Endometrial microvascular endothelial cells (primary cell): ENCODE data around the gene SH3RF1. TPM values are rescaled to one million over a fixed set of nuclear protein-coding genes. Genes with fewer than 3 reads are reported as not detected.
"Not testable (repeated sequence)": the region's sequence is repeated elsewhere in the genome, so short reads cannot be mapped to it uniquely, and the experiment has no call there.

ENCODE experiments used
- in situ Hi-C: cut with HindIII; loops from 2 replicates; pipeline ENCODE4 v1.10.0; 2017; ENCODE audit warnings: low sequenced_read_pairs, low pct_unique_long_range_greater_than_20kb; ENCODE audit errors: inconsistent ontology term
- total RNA-seq: library from RNA; depleted of rRNA; stranded (reverse); fragments of >200 nt; gene quantifications from one replicate; pipeline ENCODE4 v1.2.3, GENCODE V29; 2015; ENCODE audit errors: inconsistent ontology term

SH3RF1 gene
- total RNA-seq, 1 donor from 2014 or later, result 34.4 TPM

- in situ Hi-C loops, result no loop called here
Observed at GRCh38 chr4:169208090-169208455, 62.7 kb downstream of the SH3RF1 start.

- in situ Hi-C loops, result no loop called here
Observed at GRCh38 chr4:169207436-169208089, 63.2 kb downstream of the SH3RF1 start.

- in situ Hi-C loops, result no loop called here
Observed at GRCh38 chr4:169205744-169206080, 65.0 kb downstream of the SH3RF1 start.

DNA sequence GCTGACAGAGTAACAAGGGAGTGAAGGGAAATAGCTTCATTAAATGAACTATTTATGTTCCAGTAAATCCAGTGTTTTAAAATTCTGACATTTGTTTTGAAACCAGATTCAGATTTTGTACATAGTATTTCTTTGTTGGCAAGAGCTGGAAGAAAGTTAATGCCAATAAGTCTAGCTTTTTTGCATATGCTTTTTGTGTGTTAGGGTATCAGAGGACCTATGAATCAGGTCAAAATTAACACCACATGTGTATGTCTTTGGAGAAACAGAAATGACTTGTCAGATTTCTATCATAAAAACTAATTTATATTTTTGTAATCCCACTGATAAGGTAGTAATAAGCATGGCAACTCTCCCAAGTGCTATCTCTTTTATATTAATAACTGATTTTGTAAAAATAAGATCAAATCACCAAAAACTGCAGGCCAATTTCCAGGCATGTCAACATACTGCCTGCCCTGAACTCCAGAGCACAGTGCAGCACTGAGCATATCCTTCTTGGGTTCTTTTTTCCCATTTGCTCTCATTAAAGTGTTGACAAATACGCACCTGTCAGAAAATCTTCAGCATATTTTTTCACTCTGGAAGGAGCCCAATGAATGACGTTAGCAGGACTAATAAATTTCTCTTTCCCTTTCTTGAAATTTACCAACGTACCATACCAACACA lies 65.5 kb downstream of the SH3RF1 start:
- in situ Hi-C loops, result no loop called here

DNA sequence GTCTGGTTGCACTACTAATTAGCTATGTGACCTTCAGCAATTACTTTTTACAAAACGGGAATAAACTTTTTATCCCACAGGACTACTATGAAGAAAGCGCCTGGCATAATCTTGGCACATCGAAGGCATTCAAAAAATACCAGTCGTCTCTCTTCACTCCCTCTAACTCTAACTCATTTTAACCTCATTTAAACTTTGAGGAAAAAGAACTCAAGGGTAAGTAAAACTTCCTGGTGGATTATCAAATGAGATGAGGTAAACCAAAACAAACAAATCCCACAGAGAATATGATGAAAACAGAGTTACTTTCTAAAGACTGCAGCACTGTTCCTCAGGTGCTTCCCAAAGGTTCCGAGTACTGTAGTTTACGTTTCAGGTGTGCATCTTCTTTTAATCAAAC lies 66.9 kb downstream of the SH3RF1 start:
- in situ Hi-C loops, result no loop called here

DNA sequence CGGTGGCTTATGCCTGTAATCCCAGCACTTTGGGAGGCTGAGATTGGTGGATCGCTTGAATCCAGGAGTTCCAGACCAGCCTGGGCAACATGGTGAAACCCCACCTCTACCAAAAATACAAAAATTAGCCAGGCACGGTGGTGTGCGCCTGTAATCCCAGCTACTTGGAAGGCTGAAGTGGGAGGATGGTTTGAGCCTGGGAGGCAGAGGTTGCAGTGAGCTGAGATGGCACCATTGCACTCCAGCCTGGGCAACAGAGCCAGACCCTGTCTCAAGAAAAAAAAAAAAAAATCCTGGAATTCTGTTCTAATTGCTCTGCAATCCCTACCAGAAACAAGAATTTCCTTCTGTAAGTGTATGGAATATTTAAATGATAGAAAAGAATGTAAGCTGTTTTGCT lies 67.5 kb downstream of the SH3RF1 start:
- in situ Hi-C loops, result not testable (repeated sequence)

- in situ Hi-C loops, result no loop called here
Observed at GRCh38 chr4:169202878-169203277, 67.9 kb downstream of the SH3RF1 start.

DNA sequence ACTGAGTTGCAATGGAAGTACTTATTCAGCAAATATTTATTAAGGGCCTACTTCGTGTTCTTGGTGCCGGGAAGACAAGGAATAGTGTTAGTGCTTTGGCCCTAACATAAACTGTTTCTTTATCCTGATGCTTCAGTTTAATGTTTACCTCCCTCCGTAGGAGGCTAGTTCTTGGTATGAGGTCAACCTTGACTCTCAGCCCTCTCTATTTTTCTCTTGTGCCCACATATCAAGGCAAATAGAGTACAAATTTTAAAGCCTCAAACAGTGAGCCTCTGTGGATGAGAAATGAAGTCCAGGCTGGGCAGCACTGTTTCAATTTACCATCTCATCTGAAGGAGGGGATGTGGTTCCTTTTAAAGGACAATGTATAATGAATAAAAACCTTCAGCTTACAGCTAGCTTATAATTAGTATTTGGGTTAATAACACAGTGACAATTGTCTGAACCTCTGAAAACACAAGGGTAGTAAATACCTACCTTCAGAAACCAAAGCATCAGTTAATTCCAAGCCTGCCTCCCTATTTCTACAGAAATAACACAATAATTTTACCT lies 68.5 kb downstream of the SH3RF1 start:
- in situ Hi-C loops, result no loop called here

GRCh38 chr4:169201222-169202144 lies 69.3 kb downstream of the SH3RF1 start:
- in situ Hi-C loops, result no loop called here

DNA sequence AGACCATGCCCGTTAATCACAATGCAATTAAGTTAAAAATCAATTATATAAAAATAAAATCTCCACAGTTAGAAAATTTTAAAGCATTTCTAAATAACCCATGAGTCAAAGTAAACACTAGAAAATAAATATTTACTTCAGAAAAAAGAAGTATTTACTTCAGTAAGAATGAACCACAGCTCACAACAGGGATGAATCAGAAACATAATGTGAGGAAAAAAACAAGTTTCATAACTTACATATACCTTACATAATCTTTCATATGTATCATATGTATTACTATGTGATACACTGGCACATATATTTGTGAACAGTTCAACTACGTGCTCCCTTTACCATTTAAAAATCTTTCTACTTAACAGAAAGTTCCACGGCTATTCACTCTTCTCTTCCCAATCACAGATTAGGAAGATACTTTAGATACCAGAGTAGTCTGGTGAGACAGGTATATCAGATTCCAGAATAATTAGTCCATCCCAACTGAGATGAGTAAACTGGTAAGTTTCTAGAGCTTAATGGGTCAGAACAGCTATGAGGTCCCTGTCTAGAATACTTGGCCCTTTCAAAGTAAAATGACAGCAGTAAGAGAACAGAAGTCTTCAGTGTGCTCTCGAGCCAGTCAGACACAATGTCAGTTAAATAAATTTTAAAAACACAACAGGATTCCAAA lies 70.3 kb downstream of the SH3RF1 start:
- in situ Hi-C loops, result no loop called here

GRCh38 chr4:169199184-169199583 lies 71.6 kb downstream of the SH3RF1 start:
- in situ Hi-C loops, result no loop called here

DNA sequence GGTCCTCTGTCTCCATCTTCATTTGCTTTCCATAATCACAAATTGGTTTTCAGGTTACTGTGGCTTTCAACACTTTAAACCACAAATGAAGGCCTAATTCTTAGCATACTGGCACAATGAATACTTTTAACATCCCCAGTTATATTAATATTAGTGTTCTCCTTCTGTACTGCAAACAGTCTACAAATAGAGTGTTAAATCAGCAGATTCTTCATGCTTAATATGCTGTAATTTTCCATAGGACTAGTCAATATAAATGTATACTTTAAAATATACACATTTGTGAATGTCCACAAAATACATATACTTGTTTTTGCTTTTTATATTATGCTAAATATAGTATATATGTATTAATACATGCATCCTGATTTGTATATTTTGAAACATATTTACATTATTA lies 72.6 kb downstream of the SH3RF1 start:
- in situ Hi-C loops, result no loop called here

- in situ Hi-C loops, result not testable (repeated sequence)
Observed at GRCh38 chr4:169197206-169197605, 73.5 kb downstream of the SH3RF1 start.

GRCh38 chr4:169195032-169195431 lies 75.7 kb downstream of the SH3RF1 start:
- in situ Hi-C loops, result no loop called here

GRCh38 chr4:169189968-169190367 lies 80.8 kb downstream of the SH3RF1 start:
- in situ Hi-C loops, result not testable (repeated sequence)

- in situ Hi-C loops, result no loop called here
Observed at GRCh38 chr4:169189372-169189771, 81.4 kb downstream of the SH3RF1 start.

DNA sequence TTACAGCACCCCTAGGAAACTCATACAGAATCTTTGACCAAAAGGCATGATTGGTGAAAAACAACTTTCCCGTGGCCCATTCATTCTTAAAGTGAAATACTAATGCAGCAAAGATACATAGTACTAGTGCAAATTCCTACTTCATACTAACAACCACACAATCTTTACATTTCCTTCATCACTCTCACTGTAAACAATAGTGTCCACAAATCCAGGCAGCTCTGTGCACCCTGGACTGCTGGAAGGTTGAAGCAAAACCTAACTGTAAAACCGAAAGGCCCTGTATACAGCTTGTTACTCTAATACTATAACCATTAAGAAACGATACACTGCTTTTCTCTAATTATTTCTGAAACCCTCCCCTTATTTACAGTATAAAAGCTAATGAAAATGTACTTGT lies 82.6 kb downstream of the SH3RF1 start:
- in situ Hi-C loops, result no loop called here

DNA sequence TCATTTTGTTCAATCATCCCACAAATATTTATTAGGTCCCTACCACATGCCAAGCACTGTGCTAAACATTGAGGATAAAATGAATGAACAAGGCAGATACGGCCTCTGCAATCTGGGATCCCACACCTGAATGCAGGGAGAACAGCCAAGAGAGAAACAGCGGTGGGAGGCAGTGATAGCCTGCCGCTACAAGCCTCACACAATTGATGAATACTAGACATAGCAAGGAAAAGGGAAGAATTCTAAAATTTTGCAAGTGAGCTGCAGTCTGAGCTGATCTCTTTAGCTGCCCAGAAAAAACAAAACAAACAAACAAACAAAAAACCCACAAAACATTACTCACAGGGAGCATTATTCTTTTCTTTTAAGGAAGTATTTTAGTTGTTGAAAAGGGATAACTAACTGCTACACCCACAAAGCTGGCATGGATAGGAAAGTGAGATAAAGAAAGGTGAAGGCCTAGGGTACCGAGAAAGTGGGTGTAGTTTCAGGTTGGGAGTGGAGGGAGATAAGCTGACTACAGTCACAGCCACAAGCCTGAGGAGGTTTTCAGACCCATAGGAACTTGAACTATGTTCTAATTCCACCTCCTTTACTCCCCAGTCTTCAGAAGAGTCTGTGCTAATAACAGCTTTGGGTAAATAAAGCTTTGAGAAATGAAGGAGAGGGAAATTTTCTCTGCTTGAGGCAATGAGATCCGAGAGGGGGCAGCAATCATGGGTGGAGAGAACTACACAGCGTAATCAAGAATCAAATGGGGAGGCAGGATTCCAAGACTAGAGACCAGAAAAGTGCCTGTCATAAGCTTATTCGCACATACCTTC lies 85.4 kb downstream of the SH3RF1 start:
- in situ Hi-C loops, result no loop called here
